H7 (cell line): ENCODE measurements around the gene FILIP1. TPM values are rescaled to one million over a fixed set of nuclear protein-coding genes. Genes with fewer than 3 reads are reported as not detected.
"Not testable (repeated sequence)": the region's sequence is repeated elsewhere in the genome, so short reads cannot be mapped to it uniquely, and the experiment has no call there.

Experiments used
- DNase-seq: peaks from one replicate; pipeline ENCODE4 v3.0.0; 2012
- H3K27me3 ChIP-seq: 2 replicates; pipeline ENCODE4 v1.6.0; 2011; ENCODE audit warnings: mild to moderate bottlenecking, low read length; ENCODE audit not compliant: control insufficient read depth, insufficient read depth
- H3K36me3 ChIP-seq: replicated peaks from 2 replicates; pipeline ENCODE4 v1.5.1; 2011; ENCODE audit warnings: low read length; ENCODE audit not compliant: control insufficient read depth, insufficient read depth
- H3K4me3 ChIP-seq: 2 replicates; pipeline ENCODE4 v1.5.1; 2011; ENCODE audit warnings: low read depth, mild to moderate bottlenecking, control low read depth, low read length, moderate library complexity; ENCODE audit not compliant: insufficient read depth
- total RNA-seq: library from RNA; depleted of rRNA; stranded (reverse); fragments of >200 nt; shearing (Covaris generic); gene quantifications from 2 replicates; pipeline ENCODE4 v1.2.3, GENCODE V29; 2014

FILIP1 gene
- total RNA-seq, 1 experiment from 2014 or later = 1.4 TPM

DNA sequence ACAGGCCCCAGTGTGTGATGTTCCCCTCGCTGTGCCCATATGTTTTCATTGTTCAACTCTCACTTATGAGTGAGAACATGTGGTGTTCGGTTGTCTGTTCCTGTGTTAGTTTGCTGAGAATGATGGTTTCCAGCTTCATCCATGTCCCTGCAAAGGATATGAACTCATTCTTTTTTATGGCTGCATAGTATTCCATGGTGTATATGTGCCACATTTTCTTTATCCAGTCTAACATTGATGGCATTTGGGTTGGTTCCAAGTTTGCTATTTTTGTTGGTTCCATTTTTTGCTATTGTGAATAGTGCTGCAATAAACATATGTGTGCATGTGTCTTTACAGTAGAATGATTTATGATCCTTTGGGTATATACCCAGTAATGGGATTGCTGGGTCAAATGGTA, 83.0 kb downstream of the FILIP1 start:
- not testable (repeated sequence) for H3K27me3 ChIP-seq, H3K36me3 ChIP-seq, H3K4me3 ChIP-seq, DNase-seq

DNA sequence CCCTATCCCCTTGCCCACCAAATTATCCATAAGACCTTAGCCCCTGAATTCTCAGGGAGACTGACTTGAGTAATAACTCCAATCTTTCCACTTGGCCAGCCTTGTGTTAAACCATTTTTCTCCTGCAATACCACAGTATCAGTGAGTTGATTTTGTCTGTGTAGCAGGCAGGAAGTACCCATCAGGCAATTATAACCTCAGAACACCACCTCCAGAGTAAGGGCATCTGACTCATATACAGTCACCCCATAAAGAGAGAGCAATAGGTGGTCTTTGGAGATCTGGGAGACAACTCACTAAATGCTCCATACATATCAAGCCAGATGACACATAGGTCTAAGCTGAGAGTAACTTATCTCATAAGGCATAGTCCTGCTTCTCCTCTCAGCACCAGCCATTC, 83.7 kb downstream of the FILIP1 start:
- H3K36me3 ChIP-seq = no peaks in the 10 kb centered on the region
- H3K4me3 ChIP-seq = no peak overlapping the region
- DNase-seq = no peak
- no peaks in the 10 kb centered on the region for H3K27me3 ChIP-seq

GRCh38 chr6:75409286-75409685, 84.3 kb downstream of the FILIP1 start:
- Histone ChIP-seq H3K36me3 (no peaks in the 10 kb centered on the region), H3K4me3 (no peak overlapping the region), H3K27me3 (no peaks in the 10 kb centered on the region)
- DNase-seq = no peak

- no peak for DNase-seq
- Histone ChIP-seq H3K27me3 (no peaks in the 10 kb centered on the region), H3K36me3 (no peaks in the 10 kb centered on the region), H3K4me3 (no peak overlapping the region)
Observed at GRCh38 chr6:75403563-75404080, 90.0 kb downstream of the FILIP1 start.

GRCh38 chr6:75402296-75402695, 91.3 kb downstream of the FILIP1 start:
- Histone ChIP-seq H3K27me3 (no peaks in the 10 kb centered on the region), H3K4me3 (no peak overlapping the region), H3K36me3 (no peaks in the 10 kb centered on the region)
- no peak for DNase-seq

GRCh38 chr6:75397656-75398465, 95.7 kb downstream of the FILIP1 start:
- Histone ChIP-seq H3K4me3 (no peak overlapping the region), H3K27me3 (no peaks in the 10 kb centered on the region), H3K36me3 (no peaks in the 10 kb centered on the region)
- no peak for DNase-seq

DNA sequence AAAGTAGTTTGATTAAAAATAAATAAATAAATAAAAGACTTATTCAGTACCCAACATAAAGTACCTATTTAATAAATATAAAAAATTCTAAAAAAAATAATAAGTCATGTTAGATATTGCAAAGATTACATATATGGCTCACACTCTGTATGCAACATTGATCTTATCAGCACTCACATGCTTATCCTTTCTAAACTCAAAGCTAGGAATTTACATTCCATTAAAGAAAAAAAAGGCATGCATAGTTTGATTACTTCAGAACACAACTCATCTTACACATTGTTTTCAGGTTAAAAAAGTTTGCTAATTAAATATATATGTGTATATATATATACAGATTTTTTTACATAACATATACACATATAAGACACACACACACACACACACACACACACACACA, 96.4 kb downstream of the FILIP1 start:
- Histone ChIP-seq H3K36me3 (no peaks in the 10 kb centered on the region), H3K27me3 (no peaks in the 10 kb centered on the region)

GRCh38 chr6:75396005-75396800, 97.4 kb downstream of the FILIP1 start:
- Histone ChIP-seq H3K4me3 (no peak overlapping the region), H3K27me3 (no peaks in the 10 kb centered on the region), H3K36me3 (no peaks in the 10 kb centered on the region)
- DNase-seq = no peak

More for the DNA sequence above, 96.4 kb downstream of the FILIP1 start:
- H3K4me3 ChIP-seq = no peak overlapping the region
- no peak for DNase-seq

DNA sequence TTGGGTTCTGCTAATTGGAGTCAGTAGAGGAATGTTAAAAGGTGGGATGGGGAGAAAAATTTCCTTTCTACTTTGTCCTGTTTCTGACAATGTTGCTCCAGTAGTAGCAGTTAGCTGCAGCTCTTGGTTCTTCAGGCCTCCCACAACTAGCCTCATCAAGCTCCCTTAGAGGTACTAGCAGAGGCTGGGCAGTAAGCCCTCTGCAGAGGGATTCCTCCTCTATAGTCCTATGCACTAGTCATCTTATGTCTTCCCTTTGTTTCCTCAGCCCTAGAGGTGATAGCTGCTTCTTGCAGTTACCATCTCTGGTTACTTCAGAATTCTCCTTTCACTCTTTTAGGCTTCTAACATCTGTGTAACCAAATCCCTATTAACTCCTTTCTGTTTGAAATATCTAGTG, 99.8 kb downstream of the FILIP1 start:
- peak; percentile 4 for DNase-seq
- Histone ChIP-seq H3K36me3 (no peaks in the 10 kb centered on the region), H3K27me3 (no peaks in the 10 kb centered on the region), H3K4me3 (no peak overlapping the region)

DNA sequence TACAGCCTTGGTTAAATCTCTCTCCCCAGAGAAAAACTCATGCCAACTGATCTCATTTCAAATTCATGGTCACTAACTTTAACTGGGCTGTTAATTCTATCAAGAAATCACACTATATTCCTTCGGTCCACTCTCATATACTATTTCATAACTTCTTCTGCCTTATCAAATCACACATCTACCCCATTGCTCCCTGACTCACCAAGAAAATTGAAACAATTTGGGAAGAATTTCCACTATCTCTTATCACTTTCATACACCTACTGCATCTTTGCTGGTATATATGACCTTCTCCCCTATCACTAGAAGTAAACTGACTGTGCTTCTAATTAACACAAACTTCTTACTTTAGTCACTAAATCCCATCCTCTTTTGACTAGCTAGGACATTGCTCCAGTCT, 102.3 kb downstream of the FILIP1 start:
- Histone ChIP-seq H3K36me3 (no peaks in the 10 kb centered on the region), H3K27me3 (no peaks in the 10 kb centered on the region), H3K4me3 (no peak overlapping the region)
- no peak for DNase-seq

DNA sequence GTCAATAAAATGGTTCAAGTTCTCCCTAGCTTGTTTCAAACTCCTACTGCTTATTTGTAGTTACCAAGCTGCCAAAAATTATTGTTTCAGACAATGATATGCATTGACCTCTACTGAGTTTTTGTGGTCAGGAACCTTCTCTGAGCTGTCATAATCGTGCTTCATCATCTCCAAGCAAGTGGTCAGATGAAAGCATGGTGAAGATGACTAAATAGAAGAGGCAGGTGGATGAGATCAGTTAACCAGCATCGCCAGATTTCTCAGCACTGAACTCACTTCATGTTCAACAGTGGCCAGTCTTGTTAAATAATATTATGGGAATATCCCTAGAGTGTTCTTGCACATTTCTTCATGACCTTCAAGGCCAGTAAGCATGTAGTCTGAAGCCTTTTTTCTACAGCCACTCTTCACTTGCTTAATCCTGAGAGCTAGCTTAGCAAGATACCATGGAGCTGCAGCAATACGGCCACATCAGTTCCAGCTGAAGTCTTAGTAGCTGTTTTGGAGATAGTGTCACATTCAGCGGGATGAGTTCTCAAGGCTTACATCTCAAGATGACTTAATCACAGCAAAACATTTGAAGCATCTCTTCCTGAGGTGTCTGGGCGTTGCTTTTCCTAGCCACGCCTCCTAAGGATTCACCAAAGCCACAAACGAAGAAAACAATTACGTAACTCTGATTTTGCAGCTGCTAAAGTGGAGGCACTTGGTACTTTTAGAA, 107.4 kb downstream of the FILIP1 start:
- H3K4me3 ChIP-seq = no peak overlapping the region
- DNase-seq = no peak
- H3K27me3 ChIP-seq = no peaks in the 10 kb centered on the region
- H3K36me3 ChIP-seq = no peaks in the 10 kb centered on the region

- Histone ChIP-seq H3K27me3 (no peaks in the 10 kb centered on the region), H3K36me3 (no peaks in the 10 kb centered on the region), H3K4me3 (no peak overlapping the region)
- no peak for DNase-seq
Observed at GRCh38 chr6:75384116-75384515, 109.5 kb downstream of the FILIP1 start.

- Histone ChIP-seq H3K4me3 (no peak overlapping the region), H3K36me3 (no peaks in the 10 kb centered on the region), H3K27me3 (no peaks in the 10 kb centered on the region)
- no peak for DNase-seq
Observed at GRCh38 chr6:75382634-75382900, 111.0 kb downstream of the FILIP1 start.

DNA sequence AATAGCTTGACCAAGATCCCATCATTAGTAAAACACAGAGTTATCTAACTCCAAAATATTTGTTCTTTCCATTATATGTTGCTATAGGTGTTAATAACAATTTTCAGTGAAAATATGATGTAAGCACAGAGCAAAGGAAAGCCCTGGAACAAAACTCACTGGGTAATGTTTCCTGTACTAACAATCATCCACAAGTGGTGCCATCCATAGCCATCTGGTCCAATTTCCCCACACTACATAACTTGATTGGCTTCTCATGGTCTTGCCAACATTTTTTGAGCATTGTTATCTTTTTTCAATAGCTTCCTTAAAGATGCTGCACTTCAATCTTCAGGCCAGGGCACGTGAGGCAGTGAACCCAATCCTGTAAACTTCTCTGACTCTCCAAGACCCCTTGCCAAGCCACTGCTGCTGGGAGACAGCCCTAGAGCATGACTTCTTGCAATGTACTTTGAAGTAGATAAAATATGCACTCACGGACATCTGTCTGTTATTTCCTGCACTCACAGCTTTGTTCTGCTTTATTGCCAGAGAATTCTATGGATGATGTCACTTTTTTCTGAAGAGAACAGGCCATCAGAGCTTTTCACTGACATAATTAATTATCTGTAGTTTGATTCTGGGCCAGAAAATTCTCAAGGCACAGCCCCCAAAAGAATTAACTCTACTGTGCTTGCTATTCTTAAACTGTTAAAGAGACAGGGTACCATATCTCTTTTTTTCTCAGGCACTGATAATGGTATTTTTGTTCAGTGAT, 111.5 kb downstream of the FILIP1 start:
- Histone ChIP-seq H3K4me3 (no peak overlapping the region), H3K36me3 (no peaks in the 10 kb centered on the region), H3K27me3 (no peaks in the 10 kb centered on the region)
- DNase-seq = no peak
